ENCODE data around the gene PNPLA2.

Gene PNPLA2

DNA sequence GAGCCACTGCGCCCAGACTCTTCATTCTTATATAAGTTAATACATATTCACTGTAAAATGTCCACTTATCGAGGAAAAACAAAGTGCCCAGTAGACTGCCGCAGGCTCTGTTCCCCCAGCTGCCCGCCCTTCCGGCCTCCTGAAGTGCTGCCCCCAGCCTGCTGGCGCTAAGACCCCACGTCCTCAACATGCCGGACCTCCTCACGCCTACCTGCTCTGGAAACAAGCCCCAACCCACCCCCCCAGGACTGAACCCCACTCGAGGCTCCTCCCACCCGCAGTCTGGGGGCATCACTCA is 42.5 kb upstream of the PNPLA2 start:
- TF ChIP-seq, protein P1, sequence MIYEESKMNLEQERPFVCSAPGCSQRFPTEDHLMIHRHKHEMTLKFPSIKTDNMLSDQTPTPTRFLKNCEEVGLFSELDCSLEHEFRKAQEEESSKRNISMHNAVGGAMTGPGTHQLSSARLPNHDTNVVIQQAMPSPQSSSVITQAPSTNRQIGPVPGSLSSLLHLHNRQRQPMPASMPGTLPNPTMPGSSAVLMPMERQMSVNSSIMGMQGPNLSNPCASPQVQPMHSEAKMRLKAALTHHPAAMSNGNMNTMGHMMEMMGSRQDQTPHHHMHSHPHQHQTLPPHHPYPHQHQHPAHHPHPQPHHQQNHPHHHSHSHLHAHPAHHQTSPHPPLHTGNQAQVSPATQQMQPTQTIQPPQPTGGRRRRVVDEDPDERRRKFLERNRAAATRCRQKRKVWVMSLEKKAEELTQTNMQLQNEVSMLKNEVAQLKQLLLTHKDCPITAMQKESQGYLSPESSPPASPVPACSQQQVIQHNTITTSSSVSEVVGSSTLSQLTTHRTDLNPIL (CRISPR knock-in tag; IDR thresholded peaks at IDR 0.05; ENCODE audit: low read depth) = no peak

GRCh38 chr11:776561-777287 is 42.0 kb upstream of the PNPLA2 start:
- ATAC-seq = peak; percentile 52
- TF ChIP-seq PATZ1 (CRISPR knock-in tag; IDR thresholded peaks at IDR 0.05; ENCODE audit: borderline replicate concordance) = peak; percentile 18; the same call in 1 of the 2 replicates
- no peak for TF ChIP-seq OSR1 (CRISPR knock-in tag; IDR thresholded peaks at IDR 0.05)

More for the DNA sequence above, 42.5 kb upstream of the PNPLA2 start:
- ATAC-seq = no peak

DNA sequence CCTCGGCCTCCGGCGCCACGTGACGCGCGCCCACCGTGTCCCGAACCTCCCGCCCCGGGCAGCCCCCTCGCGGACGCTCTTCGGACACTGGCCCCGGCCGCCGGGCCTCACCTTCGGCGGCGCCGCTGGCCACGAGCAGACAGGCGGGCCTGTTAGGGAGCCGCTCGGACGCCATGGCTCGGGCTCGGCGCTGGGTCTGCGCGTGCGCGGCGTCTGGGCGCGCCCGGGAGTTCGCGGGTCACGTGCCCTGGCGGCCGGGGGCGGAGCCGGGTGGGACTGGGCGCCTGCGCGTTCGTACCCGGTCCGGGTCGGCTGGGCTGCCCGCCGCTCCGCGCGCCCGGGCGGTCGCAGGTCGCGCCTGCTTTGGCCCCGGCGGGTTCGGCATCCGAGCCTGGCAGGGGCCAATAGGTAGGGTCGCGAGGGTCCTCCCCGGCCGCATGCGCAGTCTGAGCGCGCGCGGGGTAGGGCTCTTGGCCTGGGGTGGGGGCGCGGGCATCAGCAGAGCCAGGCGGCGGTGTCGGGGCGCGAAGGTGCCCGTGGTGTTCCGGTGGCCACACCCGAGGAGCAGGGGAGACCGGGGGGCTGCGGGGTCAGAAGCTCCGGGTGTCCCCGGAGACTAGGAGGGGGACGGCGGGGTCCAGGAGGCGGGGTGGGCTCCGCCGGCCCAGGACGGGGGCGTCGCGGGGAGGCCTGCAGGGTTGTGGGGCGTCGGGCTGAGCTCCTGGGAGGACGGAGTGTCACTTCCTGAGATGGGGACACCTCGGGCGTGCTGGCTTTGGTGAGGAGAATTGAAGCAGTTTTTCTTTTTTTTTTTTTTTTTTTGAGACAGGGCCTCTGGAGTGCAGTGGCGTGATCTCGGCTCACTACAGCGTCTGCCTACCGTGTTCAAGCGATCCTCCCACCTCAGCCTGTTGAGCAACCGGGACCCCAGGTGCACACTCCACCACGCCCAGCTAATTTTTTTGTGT is 41.1 kb upstream of the PNPLA2 start, which contains the start of gene GATD1:
GATD1 (minus strand) TSS at position 200 of the 968 bp plus-strand sequence; CDS start at position 175, 25 bp downstream.
- TF ChIP-seq BACH2 (CRISPR knock-in tag; IDR thresholded peaks at IDR 0.05; ENCODE audit: borderline replicate concordance) = no peak
- TF ChIP-seq, protein P2, sequence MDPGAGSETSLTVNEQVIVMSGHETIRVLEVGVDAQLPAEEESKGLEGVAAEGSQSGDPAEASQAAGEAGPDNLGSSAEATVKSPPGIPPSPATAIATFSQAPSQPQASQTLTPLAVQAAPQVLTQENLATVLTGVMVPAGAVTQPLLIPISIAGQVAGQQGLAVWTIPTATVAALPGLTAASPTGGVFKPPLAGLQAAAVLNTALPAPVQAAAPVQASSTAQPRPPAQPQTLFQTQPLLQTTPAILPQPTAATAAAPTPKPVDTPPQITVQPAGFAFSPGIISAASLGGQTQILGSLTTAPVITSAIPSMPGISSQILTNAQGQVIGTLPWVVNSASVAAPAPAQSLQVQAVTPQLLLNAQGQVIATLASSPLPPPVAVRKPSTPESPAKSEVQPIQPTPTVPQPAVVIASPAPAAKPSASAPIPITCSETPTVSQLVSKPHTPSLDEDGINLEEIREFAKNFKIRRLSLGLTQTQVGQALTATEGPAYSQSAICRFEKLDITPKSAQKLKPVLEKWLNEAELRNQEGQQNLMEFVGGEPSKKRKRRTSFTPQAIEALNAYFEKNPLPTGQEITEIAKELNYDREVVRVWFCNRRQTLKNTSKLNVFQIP (CRISPR knock-in tag; IDR thresholded peaks at IDR 0.05; ENCODE audit: borderline replicate concordance, low read depth) = no peak
- TF ChIP-seq, protein P1 (CRISPR knock-in tag; IDR thresholded peaks at IDR 0.05; ENCODE audit: low read depth) = no peak
- TF ChIP-seq SNAI2 (CRISPR knock-in tag; IDR thresholded peaks at IDR 0.05) = no peak
- TF ChIP-seq ZFP3 (CRISPR knock-in tag; IDR thresholded peaks at IDR 0.05) = no peak
- TF ChIP-seq ISL1 (CRISPR knock-in tag; IDR thresholded peaks at IDR 0.05) = no peak
- no peak for TF ChIP-seq OSR1 (CRISPR knock-in tag; IDR thresholded peaks at IDR 0.05)
- TF ChIP-seq GLIS3 (CRISPR knock-in tag; IDR thresholded peaks at IDR 0.05) = no peak
- TF ChIP-seq PPARA (CRISPR knock-in tag; IDR thresholded peaks at IDR 0.05; ENCODE audit: borderline replicate concordance) = no peak
- ATAC-seq = peak; percentile 80

DNA sequence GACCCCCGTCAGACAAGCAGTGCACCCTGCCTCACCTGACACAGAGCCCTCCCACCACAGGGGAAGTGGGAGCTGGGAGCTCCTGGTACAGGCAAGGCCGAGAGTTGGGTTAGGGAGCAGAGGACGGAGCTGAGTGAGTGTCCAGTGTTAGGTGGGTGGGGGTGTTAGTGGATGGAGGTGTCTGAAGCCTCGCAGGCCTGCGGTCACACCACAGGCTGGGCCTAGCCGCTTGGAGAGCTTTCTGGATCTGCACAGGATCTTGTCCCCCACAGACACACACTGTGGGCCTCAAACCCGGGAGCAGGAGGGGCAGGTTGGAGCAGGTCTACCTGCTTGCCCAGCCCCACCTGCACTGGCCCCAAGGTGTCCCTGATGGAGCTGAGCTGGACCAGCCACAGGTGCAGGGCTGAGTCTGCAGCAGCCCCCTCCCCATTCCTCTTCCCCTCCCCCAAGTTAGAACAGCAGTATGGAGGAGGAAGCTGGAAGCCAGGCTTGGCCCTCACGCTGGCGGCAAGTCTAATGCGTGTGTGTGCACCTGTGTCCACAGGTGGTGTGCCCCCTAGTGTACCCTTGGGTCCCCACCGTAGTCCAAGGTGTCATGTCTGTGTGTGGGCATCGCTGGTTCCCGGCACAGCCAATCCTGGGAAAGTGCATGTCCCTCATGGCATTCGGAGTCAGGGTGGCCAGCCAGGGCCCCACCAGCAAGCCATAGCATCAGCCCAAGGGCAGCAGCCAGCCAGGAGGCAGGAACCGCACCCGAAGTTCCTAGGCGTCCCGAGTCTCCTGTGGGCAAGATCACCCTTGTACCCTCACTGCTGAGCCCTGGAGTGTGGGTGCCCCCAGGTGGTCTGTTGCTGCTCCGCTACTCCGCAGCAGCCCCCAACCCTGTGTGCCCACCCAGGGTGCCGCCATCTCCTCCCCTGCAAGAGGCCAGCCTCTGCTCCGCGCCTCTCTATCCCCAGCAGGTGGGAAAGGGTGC is 39.4 kb upstream of the PNPLA2 start:
- TF ChIP-seq, protein P3, sequence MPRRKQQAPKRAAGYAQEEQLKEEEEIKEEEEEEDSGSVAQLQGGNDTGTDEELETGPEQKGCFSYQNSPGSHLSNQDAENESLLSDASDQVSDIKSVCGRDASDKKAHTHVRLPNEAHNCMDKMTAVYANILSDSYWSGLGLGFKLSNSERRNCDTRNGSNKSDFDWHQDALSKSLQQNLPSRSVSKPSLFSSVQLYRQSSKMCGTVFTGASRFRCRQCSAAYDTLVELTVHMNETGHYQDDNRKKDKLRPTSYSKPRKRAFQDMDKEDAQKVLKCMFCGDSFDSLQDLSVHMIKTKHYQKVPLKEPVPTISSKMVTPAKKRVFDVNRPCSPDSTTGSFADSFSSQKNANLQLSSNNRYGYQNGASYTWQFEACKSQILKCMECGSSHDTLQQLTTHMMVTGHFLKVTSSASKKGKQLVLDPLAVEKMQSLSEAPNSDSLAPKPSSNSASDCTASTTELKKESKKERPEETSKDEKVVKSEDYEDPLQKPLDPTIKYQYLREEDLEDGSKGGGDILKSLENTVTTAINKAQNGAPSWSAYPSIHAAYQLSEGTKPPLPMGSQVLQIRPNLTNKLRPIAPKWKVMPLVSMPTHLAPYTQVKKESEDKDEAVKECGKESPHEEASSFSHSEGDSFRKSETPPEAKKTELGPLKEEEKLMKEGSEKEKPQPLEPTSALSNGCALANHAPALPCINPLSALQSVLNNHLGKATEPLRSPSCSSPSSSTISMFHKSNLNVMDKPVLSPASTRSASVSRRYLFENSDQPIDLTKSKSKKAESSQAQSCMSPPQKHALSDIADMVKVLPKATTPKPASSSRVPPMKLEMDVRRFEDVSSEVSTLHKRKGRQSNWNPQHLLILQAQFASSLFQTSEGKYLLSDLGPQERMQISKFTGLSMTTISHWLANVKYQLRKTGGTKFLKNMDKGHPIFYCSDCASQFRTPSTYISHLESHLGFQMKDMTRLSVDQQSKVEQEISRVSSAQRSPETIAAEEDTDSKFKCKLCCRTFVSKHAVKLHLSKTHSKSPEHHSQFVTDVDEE (CRISPR knock-in tag; IDR thresholded peaks at IDR 0.05) = no peak
- TF ChIP-seq ZNF565 (CRISPR knock-in tag; conservative IDR thresholded peaks at IDR 0.05; ENCODE audit: low read depth) = no peak
- no peak for TF ChIP-seq SNAI2 (CRISPR knock-in tag; IDR thresholded peaks at IDR 0.05)
- no peak for TF ChIP-seq CSDC2 (CRISPR knock-in tag; IDR thresholded peaks at IDR 0.05)
- TF ChIP-seq ZC3H10 (CRISPR knock-in tag; IDR thresholded peaks at IDR 0.05) = no peak
- TF ChIP-seq TCF4 (CRISPR knock-in tag; IDR thresholded peaks at IDR 0.05; ENCODE audit: borderline replicate concordance) = no peak
- TF ChIP-seq ESRRG (CRISPR knock-in tag; IDR thresholded peaks at IDR 0.05) = no peak
- no peak for TF ChIP-seq RARB (CRISPR knock-in tag; IDR thresholded peaks at IDR 0.05)
- no peak for TF ChIP-seq TOX (CRISPR knock-in tag; IDR thresholded peaks at IDR 0.05; ENCODE audit: borderline replicate concordance)
- no peak for TF ChIP-seq ISL1 (CRISPR knock-in tag; IDR thresholded peaks at IDR 0.05)
- no peak for TF ChIP-seq GLIS3 (CRISPR knock-in tag; IDR thresholded peaks at IDR 0.05)
- no peak for TF ChIP-seq ARNTL (CRISPR knock-in tag; IDR thresholded peaks at IDR 0.05; ENCODE audit: borderline replicate concordance, low read depth)
- ATAC-seq = no peak
